Fibroblast of skin of right biceps (primary cell): ENCODE measurements around the gene ABCC5.

Experiments
- DNase-seq: peaks from one replicate; pipeline ENCODE4 v3.0.0-alpha.2; 2013

ABCC5 gene

GRCh38 chr3:183918178-183918577 is 99.5 kb downstream of the ABCC5 start:
- DNase-seq = no peak

GRCh38 chr3:183917776-183918175 is 99.9 kb downstream of the ABCC5 start:
- no peak for DNase-seq

- DNase-seq = no peak
Observed at GRCh38 chr3:183914856-183915255, 102.8 kb downstream of the ABCC5 start.

- DNase-seq = no peak
Observed at GRCh38 chr3:183913580-183913920, 104.1 kb downstream of the ABCC5 start.

- no peak for DNase-seq
Observed at GRCh38 chr3:183912895-183913579, 104.6 kb downstream of the ABCC5 start.

- DNase-seq = no peak
Observed at GRCh38 chr3:183911763-183912506, 105.7 kb downstream of the ABCC5 start.

- no peak for DNase-seq
Observed at GRCh38 chr3:183911087-183911486, 106.6 kb downstream of the ABCC5 start.

- DNase-seq = no peak
Observed at GRCh38 chr3:183909030-183909600, 108.6 kb downstream of the ABCC5 start.

- no peak for DNase-seq
Observed at GRCh38 chr3:183907911-183908331, 109.8 kb downstream of the ABCC5 start.

GRCh38 chr3:183907176-183907575 is 110.5 kb downstream of the ABCC5 start:
- no peak for DNase-seq

GRCh38 chr3:183906234-183906921 is 111.3 kb downstream of the ABCC5 start:
- no peak for DNase-seq

- DNase-seq = no peak
Observed at GRCh38 chr3:183904833-183905780, 112.6 kb downstream of the ABCC5 start.

GRCh38 chr3:183898028-183898431 is 119.7 kb downstream of the ABCC5 start:
- DNase-seq = no peak

GRCh38 chr3:183897606-183898005 is 120.1 kb downstream of the ABCC5 start:
- no peak for DNase-seq

GRCh38 chr3:183896610-183897009 is 121.1 kb downstream of the ABCC5 start:
- DNase-seq = no peak

GRCh38 chr3:183896184-183896583 is 121.5 kb downstream of the ABCC5 start:
- DNase-seq = no peak

- no peak for DNase-seq
Observed at GRCh38 chr3:183895774-183896173, 121.9 kb downstream of the ABCC5 start.

GRCh38 chr3:183895296-183895695 is 122.4 kb downstream of the ABCC5 start:
- DNase-seq = peak; percentile 48

GRCh38 chr3:183892610-183893214 is 125.0 kb downstream of the ABCC5 start:
- no peak for DNase-seq

GRCh38 chr3:183885766-183886165 is 131.9 kb downstream of the ABCC5 start:
- no peak for DNase-seq

- DNase-seq = peak; percentile 88
Observed at GRCh38 chr3:183884427-183885296, 133.0 kb downstream of the ABCC5 start, which contains the start of gene PARL. Gene PARL (minus strand): TSS chr3:183884880. CDS start chr3:183884846, 34 bp downstream.
